Transverse colon (tissue), 4 donors: ENCODE results near the gene KLHDC8A. TPM values are rescaled to one million over a fixed set of nuclear protein-coding genes. Genes with fewer than 3 reads are reported as not detected.
A peak's percentile ranks its signal among the peaks of the same experiment; 100 is the strongest.

ENCODE experiments used
- DNase-seq: peaks from one replicate; pipeline ENCODE4 v3.0.0-alpha.2; 2019
- H3K27ac ChIP-seq, 4 donors: fragments of 200-600 bp; sonication (generic); 2 replicates each; pipeline ENCODE4 v1.5.1; 2016 to 2018; ENCODE audit warnings: inconsistent platforms in 4 of 4
- H3K27me3 ChIP-seq: fragments of 200-600 bp; sonication (generic); 2 replicates; pipeline ENCODE4 v1.5.1; 2017; ENCODE audit warnings: inconsistent platforms
- H3K36me3 ChIP-seq, 4 donors: fragments of 200-600 bp; sonication (generic); 2 replicates each; pipeline ENCODE4 v1.5.1; 2017 to 2019; ENCODE audit warnings: inconsistent platforms in 4 of 4
- H3K4me1 ChIP-seq, 4 donors: fragments of 200-600 bp; sonication (generic); 2 replicates each; pipeline ENCODE4 v1.5.1; 2017 to 2020; ENCODE audit warnings: inconsistent platforms in 4 of 4
- H3K4me3 ChIP-seq, 4 donors: fragments of 200-600 bp; sonication (generic); 1 replicate in 1 of 4; 2 replicates in 3 of 4; pipeline versions ENCODE4 v1.5.1 to v1.6.1; 2017 to 2019; ENCODE audit warnings: inconsistent platforms in 4 of 4
- H3K9me3 ChIP-seq, 2 donors: fragments of 200-600 bp; sonication (generic); 2 replicates each; pipeline ENCODE4 v1.5.1; 2017 to 2019; ENCODE audit warnings: inconsistent platforms in 2 of 2
- EP300 ChIP-seq: sonication (generic); formaldehyde crosslinking; IDR thresholded peaks from one replicate; pipeline ENCODE4 v1.6.1; 2017; ENCODE audit warnings: antibody characterized with exemption, low read depth
- POLR2A ChIP-seq: fragments of 450-650 bp; IDR thresholded peaks from one replicate; pipeline ENCODE4 v1.6.1; 2016; ENCODE audit warnings: antibody characterized with exemption, mild to moderate bottlenecking, moderate library complexity
- POLR2AphosphoS5 ChIP-seq, 3 donors: sonication (generic); formaldehyde crosslinking; IDR thresholded peaks; one replicate each; pipeline ENCODE4 v1.6.1; 2016; ENCODE audit warnings: antibody characterized with exemption in 3 of 3
- WGBS, 2 donors: methylation state at CpG; one replicate each; pipeline ENCODE4 v1.1.5; 2018; ENCODE audit warnings: low coverage in 1 of 2; 5-methylcytosine and 5-hydroxymethylcytosine counted together
- in situ Hi-C, 4 donors: fragments of 200-750 bp; cut with MboI; loops; one replicate each; pipeline versions ENCODE4 v1.15.0 to v1.15.1; 2017; ENCODE audit warnings: low sequenced_read_pairs in 3 of 4, low pct_ligation_motif_present in 1 of 4, low pct_unique_long_range_greater_than_20kb in 1 of 4
- intact Hi-C: fragments of 100-400 bp; cut with DNase I; formaldehyde crosslinking; loops from one replicate; pipeline ENCODE4 v1.15.1; 2023; ENCODE audit warnings: low total_unique reads
- total RNA-seq, 4 donors: library from RNA; depleted of rRNA; stranded (reverse); fragments of >200 nt; gene quantifications; one replicate each; pipeline ENCODE4 v1.1.0, GENCODE V29; 2016
- TF ChIP-seq, protein P1 (sequence below), 5 experiments: fragments of 200-600 bp in 3 of 5; fragments of 450-650 bp in 2 of 5; sonication (generic) in 3 of 5; IDR thresholded peaks; 1 replicate in 2 of 5; 2 replicates in 3 of 5; pipeline ENCODE4 v1.5.1; 2016 to 2017; ENCODE audit warnings: antibody characterized with exemption in 5 of 5, inconsistent platforms in 3 of 5, mild to moderate bottlenecking in 2 of 5, moderate library complexity in 1 of 5

KLHDC8A gene
- total RNA-seq, 4 donors from 2014 or later = 0.32 to 0.41 TPM; not detected in 2

- intact Hi-C loops = no loop called here
- H3K27ac ChIP-seq = no peak overlapping the region
Measured at GRCh38 chr1:205323794-205324193, 32.9 kb downstream of the KLHDC8A start.

GRCh38 chr1:205321959-205322283, 34.8 kb downstream of the KLHDC8A start:
- Histone ChIP-seq H3K9me3 (no peaks in the 10 kb centered on the region), H3K4me3 (peak overlapping the region in 3 of 4 donors; percentile 57 to 83 (median 69)), H3K27ac (peak overlapping the region; percentile 84 to 93 (median 90)), H3K27me3 (no peaks in the 10 kb centered on the region), H3K36me3 (no peaks in the 10 kb centered on the region), H3K4me1 (peaks cover 20 to 46% (median 28%) of the 10 kb centered on the region in 4 donors)
- in situ Hi-C loops = loop anchor here in 2 of 4 donors (5.0 to 10.0 kb wide), 2 partner anchors 45 to 47 kb away; no protein-coding TSS in a partner anchor
- intact Hi-C loops = no loop called here
- TF ChIP-seq EP300 = no peak
- TF ChIP-seq, protein P1, sequence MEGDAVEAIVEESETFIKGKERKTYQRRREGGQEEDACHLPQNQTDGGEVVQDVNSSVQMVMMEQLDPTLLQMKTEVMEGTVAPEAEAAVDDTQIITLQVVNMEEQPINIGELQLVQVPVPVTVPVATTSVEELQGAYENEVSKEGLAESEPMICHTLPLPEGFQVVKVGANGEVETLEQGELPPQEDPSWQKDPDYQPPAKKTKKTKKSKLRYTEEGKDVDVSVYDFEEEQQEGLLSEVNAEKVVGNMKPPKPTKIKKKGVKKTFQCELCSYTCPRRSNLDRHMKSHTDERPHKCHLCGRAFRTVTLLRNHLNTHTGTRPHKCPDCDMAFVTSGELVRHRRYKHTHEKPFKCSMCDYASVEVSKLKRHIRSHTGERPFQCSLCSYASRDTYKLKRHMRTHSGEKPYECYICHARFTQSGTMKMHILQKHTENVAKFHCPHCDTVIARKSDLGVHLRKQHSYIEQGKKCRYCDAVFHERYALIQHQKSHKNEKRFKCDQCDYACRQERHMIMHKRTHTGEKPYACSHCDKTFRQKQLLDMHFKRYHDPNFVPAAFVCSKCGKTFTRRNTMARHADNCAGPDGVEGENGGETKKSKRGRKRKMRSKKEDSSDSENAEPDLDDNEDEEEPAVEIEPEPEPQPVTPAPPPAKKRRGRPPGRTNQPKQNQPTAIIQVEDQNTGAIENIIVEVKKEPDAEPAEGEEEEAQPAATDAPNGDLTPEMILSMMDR (IDR thresholded peaks at IDR 0.05) = no peak
- no peak for TF ChIP-seq POLR2A
- TF ChIP-seq POLR2AphosphoS5 (IDR thresholded peaks at IDR 0.05) = no peak
- 47% methylated on average over 5 of the region's 5 CpGs; no CpG with 5 or more reads in 1 of the 2 donors for WGBS, 2 donors
- no peak for DNase-seq

More at GRCh38 chr1:205323794-205324193, 32.9 kb downstream of the KLHDC8A start:
- Histone ChIP-seq H3K4me1 (peaks cover 7 to 28% (median 9%) of the 10 kb centered on the region in 4 donors), H3K4me3 (no peak overlapping the region), H3K27me3 (no peaks in the 10 kb centered on the region), H3K36me3 (no peaks in the 10 kb centered on the region), H3K9me3 (no peaks in the 10 kb centered on the region)
- WGBS, 2 donors = 91 to 95% methylated on average over 4 to 6 of the region's 6 CpGs
- TF ChIP-seq, protein P1 (IDR thresholded peaks at IDR 0.05) = no peak
- TF ChIP-seq EP300 (no peak), POLR2A (no peak), POLR2AphosphoS5 (IDR thresholded peaks at IDR 0.05) (no peak)
- in situ Hi-C loops = loop anchor here in 2 of 4 donors (5.0 to 10.0 kb wide), 2 partner anchors 46 to 49 kb away; no protein-coding TSS in a partner anchor
- no peak for DNase-seq

DNA sequence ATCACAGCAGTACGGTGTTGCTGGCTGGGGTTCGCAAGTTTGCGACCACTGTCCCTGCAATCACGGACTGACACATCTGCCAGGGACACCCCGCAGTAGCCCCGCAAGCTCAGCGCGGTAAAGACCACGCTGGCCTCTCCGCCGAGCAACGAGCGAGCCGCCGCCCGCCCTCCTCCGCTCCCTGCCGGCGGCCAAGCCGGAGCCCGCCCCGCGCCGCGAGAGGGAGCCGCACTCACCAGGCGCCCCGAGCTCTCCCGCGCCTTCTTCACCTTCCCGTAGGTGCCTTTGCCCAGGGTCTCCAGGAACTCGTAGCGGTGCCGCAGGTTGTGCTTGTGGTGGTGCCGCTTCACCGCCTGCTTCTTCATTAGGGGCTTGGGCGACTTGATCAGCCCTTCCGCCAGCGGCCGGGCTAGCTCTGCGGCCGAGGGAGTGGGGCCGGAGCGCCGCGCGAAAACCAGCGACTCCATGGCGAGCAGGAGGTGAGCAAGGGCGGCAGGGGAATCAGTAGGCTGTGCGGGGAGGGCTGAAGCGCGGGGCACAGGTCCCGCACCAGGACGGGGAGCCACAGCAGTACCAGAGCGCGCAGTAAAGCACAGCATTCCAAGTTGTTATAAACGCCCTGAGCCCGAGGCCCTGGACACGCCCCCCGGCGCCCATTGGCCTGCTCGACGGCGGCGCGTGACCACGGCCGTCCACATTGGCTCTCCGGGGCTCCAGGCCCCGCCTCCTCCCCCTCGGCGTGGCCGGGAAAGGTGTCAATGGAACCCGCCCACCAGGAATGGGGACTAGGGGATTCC, 35.4 kb downstream of the KLHDC8A start, which contains the start of gene NUAK2:
NUAK2 (minus strand) TSS at position 584 of the 797 bp plus-strand sequence; CDS start at position 467, 117 bp downstream.
- TF ChIP-seq POLR2A (peak; percentile 96), POLR2AphosphoS5 (IDR thresholded peaks at IDR 0.05) (peak; percentile 91 to 98 (median 97)), EP300 (no peak)
- TF ChIP-seq, protein P1 (IDR thresholded peaks at IDR 0.05) = peak in 4 of 5 experiments; percentile 8 to 59 (median 34)
- intact Hi-C loops = no loop called here

More for the DNA sequence above, 35.4 kb downstream of the KLHDC8A start, which contains the start of gene NUAK2:
- peak; percentile 96 for DNase-seq
- Histone ChIP-seq H3K4me1 (peaks cover 23 to 52% (median 33%) of the 10 kb centered on the region in 4 donors), H3K36me3 (no peaks in the 10 kb centered on the region), H3K27me3 (no peaks in the 10 kb centered on the region), H3K4me3 (peak within 1 kb of the TSS; percentile 51 to 83 (median 63)), H3K27ac (peak within 1 kb of the TSS; percentile 84 to 93 (median 90)), H3K9me3 (no peaks in the 10 kb centered on the region)
- in situ Hi-C loops = loop anchor here in 2 of 4 donors (5.0 to 10.0 kb wide), 2 partner anchors 44 to 47 kb away; no protein-coding TSS in a partner anchor
- 1% methylated on average over 51 of the region's 75 CpGs; no CpG with 5 or more reads in 1 of the 2 donors for WGBS, 2 donors
